ENCODE measurements around the gene FCHSD2. TPM values are rescaled to one million over a fixed set of nuclear protein-coding genes. Genes with fewer than 3 reads are reported as not detected.
"Not testable (repeated sequence)": the region's sequence is repeated elsewhere in the genome, so short reads cannot be mapped to it uniquely, and the experiment has no call there.

Gene FCHSD2
- total RNA-seq, 1 experiment from 2014 or later, result 3.7 TPM

DNA sequence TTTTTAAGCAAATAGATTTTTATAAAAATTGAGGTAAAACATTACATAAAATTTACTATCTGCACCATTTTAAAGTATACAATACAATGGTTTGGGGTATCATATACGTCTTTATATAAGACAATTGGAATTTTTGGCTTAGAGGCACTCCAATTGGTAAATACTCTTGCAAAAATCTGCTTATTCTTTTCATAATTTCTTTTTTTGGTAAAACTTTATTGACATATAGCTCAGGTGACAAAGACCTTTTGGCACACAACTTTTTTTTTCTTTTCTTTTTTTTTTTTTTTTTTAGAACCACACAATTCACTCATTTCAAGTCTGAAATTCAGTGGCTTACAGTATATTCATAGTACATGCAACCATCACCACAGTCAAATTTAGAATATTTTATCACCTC is 270.1 kb downstream of the FCHSD2 start:
- DNase-seq (ENCODE audit: low spot score), result no peak

DNA sequence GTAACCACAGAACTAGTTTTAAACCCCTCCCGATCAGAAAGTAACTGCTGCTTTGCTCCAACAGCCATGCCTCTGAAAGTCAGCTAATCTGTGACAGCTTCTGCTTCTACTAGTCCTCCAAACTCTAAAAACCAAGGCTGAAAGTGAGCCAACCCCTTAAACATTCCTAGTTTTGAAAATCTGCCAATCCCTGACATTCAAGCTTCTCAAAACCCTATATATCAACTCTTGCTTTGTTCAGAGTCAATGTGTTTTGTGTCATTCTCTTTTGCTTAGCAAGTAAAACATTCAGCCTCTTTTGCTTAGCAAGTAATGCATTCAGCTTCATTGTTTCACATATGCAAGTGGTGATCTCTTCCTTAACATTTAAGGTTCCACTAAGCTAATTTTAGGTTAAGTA is 271.0 kb downstream of the FCHSD2 start:
- DNase-seq (ENCODE audit: low spot score), result no peak

DNA sequence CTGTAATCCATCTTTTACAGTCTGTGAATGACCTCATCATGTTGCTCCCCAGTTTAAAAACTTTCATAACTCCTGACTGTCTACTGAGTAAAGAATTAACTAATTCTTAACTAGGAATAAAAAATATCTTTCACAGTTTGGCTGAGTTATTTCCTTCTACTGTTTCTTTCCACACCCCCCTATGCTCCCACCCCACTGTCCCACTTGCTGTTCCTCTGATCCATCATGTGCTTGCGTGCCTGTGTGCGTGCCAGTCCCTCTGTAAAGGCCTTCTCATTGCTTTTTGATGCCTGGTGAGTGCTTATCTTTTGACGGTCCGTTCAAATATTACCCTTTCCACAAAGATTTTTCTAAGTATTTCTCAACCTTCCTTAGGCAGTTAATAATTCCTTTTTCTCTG is 272.3 kb downstream of the FCHSD2 start:
- DNase-seq (ENCODE audit: low spot score), result no peak

DNA sequence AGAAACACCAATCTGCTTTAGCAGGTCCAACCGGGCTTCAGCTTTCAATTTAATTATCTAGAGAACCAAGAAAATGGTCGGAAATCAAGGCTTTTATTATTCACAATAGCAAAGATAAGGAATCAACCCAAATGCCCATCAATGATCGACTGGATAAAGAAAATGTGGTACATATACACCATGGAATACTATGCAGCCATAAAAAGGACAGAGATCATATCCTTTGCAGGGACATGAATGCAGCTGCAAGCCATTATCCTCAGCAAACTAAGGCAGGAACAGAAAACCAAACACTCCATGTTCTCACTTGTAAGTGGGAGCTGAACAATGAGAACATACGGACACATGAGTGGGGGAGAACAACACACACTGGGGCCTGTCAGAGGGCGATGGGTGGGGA is 274.1 kb downstream of the FCHSD2 start:
- no peak for DNase-seq (ENCODE audit: low spot score)

DNA sequence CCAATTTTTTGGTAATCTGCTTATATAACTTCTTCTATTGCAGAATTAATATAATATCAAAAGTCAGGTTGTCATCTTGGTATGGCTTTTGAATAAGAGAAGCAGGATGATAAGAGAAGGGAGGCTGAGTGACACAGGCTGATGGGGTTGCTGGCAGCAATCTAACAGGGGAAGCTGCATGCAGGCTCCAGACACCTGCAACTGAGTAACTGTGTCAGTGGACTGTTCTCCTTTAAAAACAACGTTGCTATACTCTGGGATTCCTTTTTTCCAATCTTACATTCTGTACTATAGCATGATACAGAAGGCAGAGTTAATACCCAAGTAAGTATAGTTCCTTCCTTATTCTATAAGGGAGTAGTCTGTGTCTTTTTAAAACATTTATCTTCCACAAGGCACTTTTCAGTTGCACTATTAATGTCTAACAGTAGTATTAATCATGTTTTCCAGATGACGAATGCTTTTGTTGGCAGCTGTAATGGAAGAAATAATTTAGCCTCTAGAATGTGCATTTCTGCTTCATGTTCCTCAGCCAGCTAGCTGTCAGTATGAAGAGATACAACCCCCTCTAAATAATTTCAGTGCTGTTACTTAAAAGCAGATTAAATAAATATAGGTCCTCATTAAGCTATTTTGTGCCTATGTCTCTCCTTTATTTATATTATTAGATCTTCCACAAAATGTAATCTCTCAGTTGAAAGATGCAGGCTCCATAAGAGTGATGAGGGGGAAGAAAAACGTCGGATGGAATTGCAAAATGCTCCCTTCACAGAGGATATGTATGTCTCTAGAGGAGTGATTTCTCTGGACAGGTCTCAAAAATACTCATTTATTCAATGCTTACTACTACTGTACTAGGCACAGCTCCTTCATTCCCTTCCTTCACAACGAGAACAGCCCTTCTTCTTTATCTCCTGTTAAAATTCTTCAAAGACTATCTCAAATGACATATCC is 277.1 kb downstream of the FCHSD2 start:
- no peak for DNase-seq (ENCODE audit: low spot score)

DNA sequence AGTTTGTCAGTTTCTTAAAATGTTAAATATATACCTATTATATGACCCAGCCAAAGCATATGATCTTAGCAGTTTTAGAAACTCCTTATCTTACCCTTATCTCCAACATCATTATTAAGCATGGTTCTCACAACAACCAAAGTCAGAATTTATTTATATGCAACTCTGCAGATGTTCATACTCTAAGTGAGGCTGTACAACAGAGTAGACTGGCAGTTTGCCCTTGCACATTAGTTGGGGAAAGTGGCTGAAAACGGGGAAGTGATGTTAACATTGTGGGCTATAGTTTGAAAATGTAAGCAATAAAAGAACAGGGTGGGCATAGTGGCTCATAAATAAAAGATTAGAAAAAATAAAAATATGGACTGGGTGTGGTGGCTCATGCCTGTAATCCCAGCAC is 278.2 kb downstream of the FCHSD2 start:
- no peak for DNase-seq (ENCODE audit: low spot score)

DNA sequence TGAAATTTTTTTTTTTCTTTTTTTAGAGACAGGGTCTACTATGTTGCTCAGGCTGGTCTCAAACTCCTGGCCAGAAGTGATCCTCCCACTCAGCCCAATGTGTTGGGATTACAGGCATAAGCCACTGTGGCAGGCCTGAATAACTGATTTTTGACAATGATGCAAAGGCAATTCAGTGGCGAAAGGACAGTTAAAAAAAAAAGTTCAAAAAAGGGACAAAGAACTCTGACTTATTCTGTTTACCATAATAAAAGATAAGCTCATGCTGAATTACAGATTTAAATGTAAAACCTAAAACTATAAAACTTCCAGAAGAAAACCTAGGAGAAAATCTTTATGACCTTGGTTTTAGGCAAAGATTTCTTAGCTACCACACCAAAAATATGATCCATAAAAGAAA is 279.0 kb downstream of the FCHSD2 start:
- no peak for DNase-seq (ENCODE audit: low spot score)

DNA sequence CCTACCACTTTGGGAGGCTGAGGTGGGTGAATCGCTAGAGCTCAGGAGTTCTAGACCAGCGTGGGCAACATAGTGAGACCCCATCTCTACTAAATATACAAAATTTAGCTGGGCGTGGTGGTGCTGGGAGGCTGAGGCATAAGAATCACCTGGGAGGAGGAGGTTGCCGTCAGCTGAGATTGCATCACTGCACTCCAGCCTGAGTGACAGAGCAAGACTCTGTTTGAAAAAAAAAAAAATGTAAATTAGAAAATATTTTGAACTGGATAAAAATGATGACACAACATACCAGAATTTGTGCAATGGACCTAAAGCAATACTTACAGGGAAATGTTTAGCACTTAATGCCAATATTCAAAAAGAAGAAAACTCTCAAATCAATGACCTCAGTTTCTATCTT is 281.5 kb downstream of the FCHSD2 start:
- DNase-seq (ENCODE audit: low spot score), result no peak

DNA sequence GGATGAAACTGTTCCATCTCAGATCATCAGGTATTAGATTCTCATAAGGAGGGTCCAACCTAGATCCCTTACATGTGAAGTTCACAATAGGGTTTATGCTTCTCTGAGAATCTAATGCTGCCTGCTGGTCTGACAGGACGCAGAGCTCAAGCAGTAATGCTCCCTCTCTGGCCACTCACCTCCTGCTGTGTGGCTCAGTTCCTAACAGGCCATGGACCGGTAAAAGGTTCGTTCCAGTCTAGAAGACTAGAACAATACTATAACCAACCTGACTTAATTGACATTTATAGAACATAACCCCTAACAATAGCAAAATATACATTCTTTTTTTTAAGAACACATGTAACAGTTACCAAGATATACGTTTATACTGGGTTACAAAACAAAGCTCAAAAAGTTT is 282.1 kb downstream of the FCHSD2 start:
- DNase-seq (ENCODE audit: low spot score), result no peak

DNA sequence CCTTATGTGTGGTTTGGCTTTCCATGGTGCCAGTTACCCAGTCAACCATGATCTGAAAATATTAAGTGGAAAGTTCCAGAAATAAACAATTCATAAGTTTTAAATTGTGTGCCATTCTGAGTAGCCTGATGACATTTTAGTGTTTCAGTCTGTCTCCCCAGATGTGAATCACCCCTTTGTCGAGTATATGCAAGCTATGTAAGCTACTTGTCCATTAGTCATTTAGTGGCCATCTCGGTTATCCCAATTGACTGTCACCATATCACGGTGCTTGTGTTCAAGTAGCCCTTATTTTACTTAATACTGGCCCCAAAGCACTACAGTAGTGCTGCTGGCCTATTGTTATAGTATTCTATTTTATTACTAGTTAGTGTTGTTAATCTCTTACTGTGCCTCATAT is 283.0 kb downstream of the FCHSD2 start:
- DNase-seq (ENCODE audit: low spot score), result no peak

DNA sequence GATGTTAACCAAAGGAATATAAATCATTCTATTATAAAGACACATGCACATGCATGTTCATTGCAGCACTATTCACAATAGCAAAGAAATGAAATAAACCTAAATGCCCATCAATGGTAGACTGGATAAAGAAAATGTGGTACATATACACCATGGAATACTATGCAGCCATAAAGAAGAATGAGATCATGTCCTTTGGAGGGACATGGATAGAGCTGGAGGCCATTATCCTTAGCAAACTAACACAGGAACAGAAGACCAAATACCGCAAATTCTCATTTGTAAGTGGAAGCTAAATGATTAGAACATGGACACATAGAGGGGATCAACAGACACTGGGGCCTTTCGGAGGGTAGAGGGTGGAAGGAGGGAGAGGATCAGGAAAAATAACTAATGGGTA is 283.9 kb downstream of the FCHSD2 start:
- not testable (repeated sequence) for DNase-seq (ENCODE audit: low spot score)

DNA sequence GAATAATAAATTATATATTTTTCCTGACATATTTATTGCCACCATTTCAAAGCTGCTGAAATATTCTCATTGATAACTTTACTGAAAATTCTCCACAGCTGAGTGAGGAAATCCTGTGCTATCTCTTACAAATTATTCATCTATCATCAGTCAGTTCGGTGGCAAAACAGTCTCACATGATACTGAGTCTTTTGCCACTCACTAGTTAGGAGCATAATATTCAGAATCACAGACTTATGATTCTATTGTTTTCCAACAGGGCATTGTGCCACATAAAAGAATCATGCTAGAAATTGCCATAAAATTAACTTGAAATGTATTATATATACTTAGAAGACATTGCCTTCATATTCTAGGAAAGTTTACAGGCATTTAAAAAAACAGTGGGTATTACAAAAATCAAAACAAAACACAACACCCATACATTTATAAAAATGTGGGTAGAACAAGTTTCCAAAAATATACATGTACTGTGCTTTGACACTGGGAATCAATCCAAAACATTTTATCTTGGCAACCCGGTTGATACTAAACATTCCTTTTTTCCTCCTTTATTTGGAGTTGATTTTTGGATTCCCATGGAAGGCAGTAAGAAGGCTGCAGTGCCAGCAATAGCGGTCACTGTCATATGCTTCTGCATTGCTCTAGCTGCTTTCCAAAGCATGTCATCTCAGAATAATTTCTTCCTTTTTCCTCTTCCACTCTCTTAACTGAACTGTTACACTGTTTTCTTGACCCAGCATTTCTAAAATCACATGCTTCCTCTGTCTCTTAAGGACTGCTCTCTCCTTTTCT is 285.4 kb downstream of the FCHSD2 start:
- no peak for DNase-seq (ENCODE audit: low spot score)

DNA sequence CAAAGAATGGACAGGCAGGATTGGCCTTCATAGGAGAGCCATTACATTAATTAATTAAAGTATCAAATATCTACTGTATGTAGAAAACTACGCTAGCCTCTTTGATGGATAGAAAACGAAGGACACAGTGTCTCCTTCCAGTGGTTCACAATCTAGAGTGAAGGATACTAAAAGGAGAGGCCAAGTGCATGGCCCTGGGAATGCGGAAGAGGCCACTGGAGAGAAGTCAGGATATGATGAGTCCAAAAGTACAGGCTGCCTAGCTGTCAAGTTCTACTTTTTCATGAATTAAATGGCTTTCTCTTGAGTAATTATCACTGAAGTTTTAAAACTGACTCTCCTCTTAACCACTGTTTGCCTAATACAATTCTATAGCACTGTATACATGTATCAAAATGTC is 286.1 kb downstream of the FCHSD2 start:
- DNase-seq (ENCODE audit: low spot score), result no peak

DNA sequence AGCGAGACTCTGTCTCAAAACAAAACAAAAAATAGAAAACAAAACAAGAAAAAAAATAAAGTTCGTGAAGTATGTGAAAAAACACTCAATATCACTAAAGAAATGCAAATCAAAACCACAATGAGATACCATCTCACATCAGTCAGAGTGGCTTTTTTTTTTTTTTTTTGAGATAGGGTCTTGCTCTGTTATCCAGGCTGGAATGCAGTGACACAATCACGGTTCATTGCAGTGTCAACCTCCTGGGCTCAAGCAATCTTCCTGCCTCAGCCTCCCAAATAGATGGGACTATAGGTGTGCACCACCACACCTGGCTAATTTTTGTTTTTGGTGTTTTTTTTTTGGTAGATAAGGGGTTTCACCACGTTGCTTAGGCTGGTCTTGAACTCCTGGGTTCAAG is 290.4 kb downstream of the FCHSD2 start:
- DNase-seq (ENCODE audit: low spot score), result no peak

DNA sequence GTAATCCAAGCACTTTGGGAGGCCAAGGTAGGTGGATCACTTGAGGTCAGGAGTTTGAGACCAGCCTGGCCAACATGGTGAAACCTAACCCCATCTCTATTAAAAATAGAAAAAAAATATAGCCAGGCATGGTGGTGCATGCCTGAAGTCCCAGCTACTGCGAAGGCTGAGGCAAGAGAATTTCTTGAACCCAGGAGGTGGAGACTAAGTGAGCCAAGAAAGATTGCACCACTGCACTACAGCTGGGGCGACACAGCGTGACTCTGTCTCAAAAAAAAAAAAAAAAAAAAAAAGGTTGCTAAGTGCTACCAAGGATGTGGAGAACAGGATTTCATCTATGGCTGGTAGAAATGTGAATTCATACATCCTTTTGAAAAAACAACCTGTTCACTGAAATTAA is 291.3 kb downstream of the FCHSD2 start:
- no peak for DNase-seq (ENCODE audit: low spot score)

DNA sequence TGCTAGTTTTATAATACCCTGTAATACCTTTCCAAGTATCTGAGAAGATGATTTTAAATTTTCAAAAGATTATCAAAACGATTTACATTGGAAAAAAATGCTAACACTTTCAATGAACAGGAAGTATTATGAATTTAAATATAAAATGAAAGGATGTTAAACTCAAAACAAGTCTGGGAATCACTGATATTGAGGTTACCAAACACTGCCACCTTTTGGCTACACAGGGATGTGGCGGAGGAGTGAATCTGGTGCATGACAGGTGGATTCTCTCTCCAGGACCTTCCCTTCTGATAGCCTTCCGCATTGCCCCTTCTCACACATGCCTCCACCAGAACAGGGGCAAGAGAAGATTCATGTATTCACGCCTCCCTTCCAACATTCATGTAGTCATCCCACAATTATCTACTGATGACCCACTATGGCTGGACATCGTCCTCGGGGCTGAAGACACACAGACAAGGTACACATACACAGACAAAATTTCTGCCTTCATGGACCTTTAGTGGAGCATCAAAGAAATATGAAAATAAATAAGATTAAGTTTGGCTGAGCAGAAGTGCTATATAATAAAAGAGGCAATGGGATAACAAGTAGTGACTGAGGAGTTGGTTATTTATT is 293.2 kb downstream of the FCHSD2 start:
- DNase-seq (ENCODE audit: low spot score), result peak; percentile 31

DNA sequence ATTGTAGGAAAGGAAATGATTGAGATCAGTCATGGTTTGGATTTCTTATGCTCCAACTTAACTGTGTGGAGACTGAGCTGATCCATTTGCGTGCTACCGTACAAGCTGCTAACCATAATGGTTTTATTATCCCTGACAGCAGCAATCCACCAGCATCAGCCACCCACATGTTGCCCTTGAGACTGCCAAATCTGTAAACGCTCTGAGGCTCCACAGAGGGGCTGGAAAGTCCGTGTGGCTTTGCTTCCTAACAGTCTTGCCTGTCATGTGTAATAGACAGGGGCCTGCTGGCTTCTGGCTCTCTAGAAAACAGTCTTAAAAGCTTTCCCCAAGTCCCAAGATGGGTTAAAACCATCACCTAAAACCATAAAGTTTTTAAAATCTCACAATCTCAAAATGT is 297.8 kb downstream of the FCHSD2 start:
- DNase-seq (ENCODE audit: low spot score), result no peak

DNA sequence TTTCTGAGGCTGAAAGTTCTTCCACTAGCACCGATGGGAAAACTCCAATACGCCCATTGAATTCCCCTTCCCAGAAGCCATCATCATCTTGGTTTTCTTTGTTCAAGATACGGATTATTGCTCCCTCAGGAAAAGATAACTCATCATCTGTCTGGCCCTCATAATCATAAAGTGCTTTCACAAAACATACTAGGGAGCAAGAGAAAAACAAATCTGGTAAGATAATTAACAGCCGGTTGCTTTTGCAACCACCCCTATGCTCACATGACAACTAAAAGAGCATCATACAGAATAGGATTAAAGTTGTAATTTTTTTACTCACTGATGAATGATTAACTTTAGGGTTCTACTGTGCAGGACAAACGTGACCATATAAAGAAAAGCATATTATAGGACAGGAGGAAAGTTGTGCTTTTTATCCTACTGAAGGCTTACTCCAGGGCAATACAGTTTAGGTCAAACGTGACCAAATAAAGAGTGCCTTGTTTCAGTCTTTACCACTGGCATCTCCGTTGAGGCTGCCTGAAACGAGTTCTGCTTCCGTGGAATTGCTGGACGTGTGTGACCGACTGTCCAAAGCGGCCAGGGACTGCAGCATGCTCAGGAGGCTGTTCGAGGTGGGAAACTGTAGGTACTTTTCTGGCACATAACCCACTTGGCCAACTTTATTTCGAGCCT is 299.3 kb downstream of the FCHSD2 start:
- no peak for DNase-seq (ENCODE audit: low spot score)

DNA sequence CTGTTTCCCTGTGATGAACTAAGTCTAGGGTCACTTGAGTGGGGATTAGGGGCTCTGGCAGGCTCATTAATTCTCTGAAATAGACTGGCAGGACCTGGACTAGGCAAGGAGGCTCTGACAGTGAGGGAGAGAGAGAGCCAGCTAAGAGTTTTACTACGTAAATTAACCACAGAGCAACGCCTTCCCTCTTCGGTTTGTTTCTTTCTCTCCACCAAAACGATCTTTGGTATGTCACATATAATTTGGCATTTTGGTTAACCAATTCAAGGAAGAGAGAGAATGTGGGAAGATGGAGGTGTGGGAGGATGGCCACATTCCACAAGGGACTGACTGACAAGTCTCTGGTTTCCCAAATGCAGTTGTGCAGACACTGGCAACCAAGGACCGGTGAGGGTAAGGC is 300.0 kb downstream of the FCHSD2 start:
- DNase-seq (ENCODE audit: low spot score), result no peak

DNA sequence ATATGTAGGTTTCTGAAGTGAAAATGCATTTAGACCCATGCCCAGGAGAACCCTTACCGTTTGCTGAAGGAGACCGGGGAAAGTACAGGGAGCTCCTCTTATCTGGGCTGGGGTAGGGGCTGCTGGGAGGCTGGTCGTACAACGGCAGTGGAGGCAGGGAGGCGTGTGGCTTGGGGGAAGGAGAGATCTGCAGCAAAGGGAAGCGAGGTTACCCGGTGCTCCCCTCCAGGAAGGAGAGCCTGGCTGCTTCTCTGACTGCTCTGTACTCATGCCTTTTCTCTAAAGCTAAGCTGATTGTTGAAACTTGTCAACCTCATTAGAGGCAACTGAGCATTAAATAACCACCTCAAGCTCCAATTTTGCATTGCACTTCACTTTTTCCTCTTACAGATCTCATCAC is 300.7 kb downstream of the FCHSD2 start:
- no peak for DNase-seq (ENCODE audit: low spot score)

DNA sequence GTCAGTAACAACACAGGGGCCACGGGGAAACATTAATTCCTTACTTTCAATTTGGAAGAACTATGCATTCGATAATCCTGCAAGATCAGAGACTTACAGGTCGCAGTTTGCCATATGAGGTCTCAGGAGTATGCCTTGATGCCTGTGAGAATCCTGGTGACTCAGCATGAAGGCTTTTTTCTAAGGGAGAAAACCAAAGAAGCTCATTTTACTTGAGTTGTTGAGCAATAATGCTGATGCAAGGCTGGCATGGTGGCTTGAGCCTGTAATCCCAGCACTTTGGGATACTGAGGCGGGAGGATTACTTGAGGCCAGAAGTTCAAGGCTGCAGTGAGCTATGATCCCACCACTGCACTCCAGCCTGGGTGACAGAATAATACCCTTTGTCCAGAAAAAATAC is 301.3 kb downstream of the FCHSD2 start:
- peak; percentile 71 for DNase-seq (ENCODE audit: low spot score)

DNA sequence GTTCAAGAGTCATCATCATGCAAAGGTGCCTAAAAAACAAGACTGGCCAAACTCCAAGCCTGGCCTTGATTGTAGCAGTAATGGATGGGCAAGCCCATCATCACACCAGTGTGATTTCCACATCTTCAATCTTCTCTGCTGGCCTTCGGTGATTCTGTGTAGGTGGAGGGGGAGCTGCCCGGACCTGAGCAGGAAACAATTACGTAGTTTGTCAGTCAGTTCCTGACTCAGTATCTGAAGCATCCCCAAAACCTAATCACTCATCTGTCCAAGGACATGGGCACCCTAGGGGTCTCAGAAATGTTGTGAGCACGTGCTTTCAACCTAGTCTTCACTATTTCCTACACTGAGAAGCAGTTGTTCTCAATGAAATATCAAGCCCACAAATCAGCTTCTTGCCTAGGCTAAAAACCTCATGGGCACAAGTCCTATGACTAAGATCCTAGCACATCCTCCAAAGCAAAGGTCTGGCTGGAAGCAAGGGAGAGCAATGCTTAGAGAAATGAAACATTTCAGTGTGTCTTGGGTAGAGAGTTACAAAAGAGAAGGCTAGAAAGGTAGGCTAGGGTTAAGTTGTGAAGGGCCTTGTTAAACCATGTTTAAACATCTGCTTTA is 303.3 kb downstream of the FCHSD2 start:
- no peak for DNase-seq (ENCODE audit: low spot score)
